Activated CD8-positive, alpha-beta memory T cell treated with anti-CD3 and anti-CD28 coated beads, Interleukin-2, amount 50 U/mL, for 1 hour (primary cell): ENCODE data around the gene DMAP1.

Experiments used
- DNase-seq: peaks from one replicate; pipeline ENCODE4 v3.0.0-alpha.2; 2020; ENCODE audit errors: extremely low read depth

Gene DMAP1

GRCh38 chr1:44227211-44227610 lies 13.9 kb downstream of the DMAP1 start:
- no peak for DNase-seq

DNA sequence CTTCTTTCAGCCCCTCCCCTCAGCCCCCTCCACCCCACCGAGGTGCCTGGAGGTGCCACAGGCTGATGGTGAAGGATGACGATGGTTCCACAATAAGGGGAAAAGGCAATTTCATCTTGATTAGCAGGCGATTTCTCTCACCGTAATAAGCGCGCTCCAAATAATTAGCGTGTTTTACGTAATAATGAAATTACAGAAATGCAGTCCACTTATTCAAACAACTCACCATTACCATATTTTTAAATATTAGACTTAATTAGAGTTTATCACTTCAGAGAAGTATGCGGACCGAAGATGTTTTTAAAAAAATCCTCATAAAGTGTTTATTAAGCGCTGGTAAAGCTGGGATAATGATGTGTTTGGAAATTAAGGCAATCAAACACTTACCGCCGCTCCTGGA lies 14.9 kb downstream of the DMAP1 start:
- no peak for DNase-seq

- DNase-seq: no peak
Observed at GRCh38 chr1:44229435-44230167, 16.3 kb downstream of the DMAP1 start.

DNA sequence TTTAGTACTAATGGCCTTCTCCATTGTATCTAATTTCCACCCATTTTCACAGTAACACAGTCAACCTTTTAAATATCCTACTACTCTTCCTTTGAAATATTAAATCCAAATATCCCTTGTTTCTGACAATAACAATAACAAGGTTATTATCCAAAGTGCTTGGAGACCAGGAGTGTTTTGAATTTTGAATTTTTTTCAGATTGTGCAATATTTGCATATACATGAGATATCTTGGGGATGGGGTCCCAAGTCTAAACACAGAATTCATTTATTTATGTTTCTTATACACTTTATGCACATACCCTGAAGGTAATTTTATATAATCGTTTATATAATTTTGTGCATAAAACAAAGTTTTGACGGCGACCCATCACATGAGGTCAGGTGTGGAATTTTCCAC lies 17.5 kb downstream of the DMAP1 start:
- no peak for DNase-seq

DNA sequence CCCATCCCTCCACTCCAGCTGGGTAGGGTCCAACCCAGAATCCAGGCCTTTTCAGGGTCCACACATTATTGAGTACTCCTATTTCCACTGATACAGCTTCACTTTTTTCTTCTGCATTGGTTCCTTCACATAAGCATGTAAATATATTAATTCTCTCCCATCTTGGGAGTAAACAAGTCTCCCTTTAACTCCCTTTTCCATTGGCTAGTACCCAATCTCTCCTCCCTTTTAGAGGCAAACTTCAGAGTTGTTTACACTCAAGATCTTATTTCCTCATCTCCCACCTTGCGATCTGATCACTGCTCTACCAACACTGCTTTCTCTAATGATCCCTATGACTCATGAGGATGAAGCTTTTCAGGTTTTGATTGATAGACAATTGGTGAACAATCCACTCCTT lies 20.3 kb downstream of the DMAP1 start:
- no peak for DNase-seq

GRCh38 chr1:44235808-44236207 lies 22.5 kb downstream of the DMAP1 start:
- no peak for DNase-seq

- DNase-seq: no peak
Observed at GRCh38 chr1:44236490-44237272, 23.4 kb downstream of the DMAP1 start.

GRCh38 chr1:44237721-44238457 lies 24.6 kb downstream of the DMAP1 start:
- no peak for DNase-seq

DNA sequence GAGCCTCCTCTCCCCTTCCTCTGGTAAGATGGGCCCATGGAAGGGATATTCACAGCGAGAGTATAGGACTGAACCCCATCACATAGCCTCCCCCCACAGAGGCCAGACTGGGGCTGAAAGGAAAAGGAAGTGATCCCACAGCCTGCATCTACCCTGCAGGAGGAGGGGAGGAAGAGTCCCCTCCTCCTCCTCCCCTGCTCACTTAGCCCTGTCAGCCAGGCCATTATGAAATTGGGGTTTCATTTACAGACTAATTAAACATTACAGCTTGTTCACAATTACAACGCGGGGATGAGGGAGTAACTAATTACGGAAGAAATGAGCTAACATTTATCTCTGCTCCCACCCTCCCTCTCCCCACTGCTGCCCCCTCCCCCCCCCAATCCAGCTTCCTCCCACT lies 25.4 kb downstream of the DMAP1 start:
- DNase-seq: no peak

- DNase-seq: no peak
Observed at GRCh38 chr1:44239331-44239960, 26.2 kb downstream of the DMAP1 start.

DNA sequence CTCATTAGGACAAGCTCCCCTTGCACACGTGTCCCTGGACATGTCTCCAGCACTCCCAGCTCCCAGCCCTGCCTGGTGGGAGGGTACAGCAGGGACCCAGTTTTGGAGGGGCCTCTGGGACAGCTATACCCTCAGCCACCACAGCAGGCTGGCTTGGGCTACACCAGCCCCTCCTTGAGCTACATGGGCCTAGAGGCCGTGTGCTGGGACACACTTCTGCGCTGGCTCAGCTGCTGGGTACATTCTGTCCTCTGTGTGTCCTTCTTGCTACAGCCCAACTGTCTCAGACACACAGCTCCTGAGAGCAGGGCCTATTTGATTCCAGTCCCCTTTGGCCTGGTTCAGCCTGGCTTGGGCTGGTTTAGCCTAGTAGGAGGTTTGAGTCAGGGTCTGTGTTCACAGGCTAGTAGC lies 26.7 kb downstream of the DMAP1 start:
- no peak for DNase-seq

GRCh38 chr1:44240802-44241671 lies 27.8 kb downstream of the DMAP1 start:
- DNase-seq: no peak

- DNase-seq: no peak
Observed at GRCh38 chr1:44242746-44243145, 29.5 kb downstream of the DMAP1 start.

DNA sequence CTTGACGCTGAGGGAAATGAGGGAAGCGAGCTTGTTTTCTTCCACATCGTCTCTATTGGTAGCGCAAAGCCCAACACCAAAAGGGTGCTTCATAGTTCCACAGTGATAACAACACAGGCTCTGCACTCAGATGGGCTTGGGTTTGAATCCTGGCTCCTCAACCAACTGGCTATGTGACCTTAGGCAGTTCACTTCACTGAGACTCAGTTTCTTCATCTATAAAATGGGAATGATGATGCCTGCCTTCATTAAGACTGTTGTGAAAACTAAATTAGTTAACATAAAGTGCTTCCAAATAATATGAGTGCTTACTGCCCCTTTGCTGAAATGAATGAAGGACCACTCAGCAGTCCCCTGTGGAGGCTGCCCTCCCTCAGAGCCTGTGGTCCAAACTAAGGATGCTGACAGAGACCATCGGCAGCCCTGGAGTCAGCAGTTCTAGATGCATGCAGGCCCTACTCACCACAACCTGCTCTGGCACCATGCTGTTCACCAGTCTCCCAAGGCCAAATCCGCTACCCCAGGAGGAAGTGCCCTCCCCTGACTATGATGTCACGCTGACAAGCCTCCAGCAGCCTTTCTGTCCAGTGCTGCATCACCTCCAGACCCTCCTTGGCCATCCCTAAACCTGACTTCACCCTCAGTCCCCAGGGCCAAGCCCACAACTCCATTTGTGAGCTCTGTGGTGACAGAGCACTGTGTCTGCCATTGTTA lies 30.7 kb downstream of the DMAP1 start:
- DNase-seq: no peak

- DNase-seq: no peak
Observed at GRCh38 chr1:44244986-44245385, 31.7 kb downstream of the DMAP1 start.

GRCh38 chr1:44246806-44247205 lies 33.5 kb downstream of the DMAP1 start:
- DNase-seq: no peak

GRCh38 chr1:44249543-44249942 lies 36.3 kb downstream of the DMAP1 start:
- no peak for DNase-seq

DNA sequence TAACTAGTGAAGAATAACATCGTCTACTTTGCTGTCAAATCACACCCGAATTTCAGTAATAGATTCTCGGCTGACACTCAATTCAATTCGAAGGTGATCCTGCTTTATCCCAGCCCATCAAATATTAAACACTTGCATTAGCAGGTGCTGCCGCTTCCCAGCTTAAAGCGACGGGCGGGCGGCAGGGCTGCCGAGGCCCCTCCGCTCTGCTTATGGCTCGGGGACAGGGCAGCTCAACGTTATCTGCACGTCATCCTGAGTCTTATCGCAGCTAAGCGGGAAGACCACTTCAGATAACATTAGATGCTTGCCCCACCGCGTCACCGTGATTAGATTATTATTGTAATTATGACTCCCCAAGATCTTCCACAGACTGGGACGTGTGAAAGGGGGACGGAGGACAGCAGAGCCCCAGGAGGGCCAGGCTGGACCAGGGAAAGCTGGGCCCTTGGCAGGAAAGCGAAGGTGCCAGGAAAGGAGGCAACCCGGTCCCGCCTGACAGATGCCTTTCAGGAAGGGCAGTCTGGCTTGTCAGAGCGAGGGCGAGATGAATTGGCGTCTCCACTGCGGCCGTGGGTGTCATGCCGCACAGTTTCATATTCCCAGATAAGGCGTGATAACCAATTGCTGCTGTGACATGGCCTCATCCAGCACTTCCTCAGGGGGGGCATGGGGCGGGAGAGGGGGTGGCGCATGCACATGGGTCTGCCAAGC lies 37.0 kb downstream of the DMAP1 start:
- DNase-seq: no peak

- no peak for DNase-seq
Observed at GRCh38 chr1:44251486-44251885, 38.2 kb downstream of the DMAP1 start.
